GM19468 (cell line): ENCODE data around the gene MCC.

Source experiments
- ATAC-seq: cut with Tn5 transposase; IDR thresholded peaks from one replicate; pipeline ENCODE4 v1.9.1; 2021; ENCODE audit warnings: mild to moderate bottlenecking, moderate library complexity, moderate number of reproducible peaks; ENCODE audit not compliant: unreplicated experiment; ENCODE audit errors: extremely low read depth

MCC gene

DNA sequence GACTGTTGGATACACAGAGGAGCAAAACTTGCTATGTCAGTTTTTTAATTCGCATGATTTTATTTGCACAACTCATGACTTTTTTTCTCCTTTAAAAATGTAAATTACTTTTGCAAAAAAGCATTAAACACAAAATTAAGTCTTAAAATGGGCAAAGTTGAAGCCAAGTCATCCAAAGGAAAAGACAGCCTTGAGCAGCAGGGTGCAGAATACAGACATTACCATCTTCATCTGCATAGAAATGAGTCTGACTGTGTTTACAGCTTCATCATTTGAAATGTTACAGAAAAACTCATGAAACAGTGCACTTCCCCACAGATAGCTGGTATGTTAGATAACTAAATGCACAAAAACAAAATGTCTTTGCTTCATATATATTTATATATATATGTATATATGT lies 154.8 kb downstream of the MCC start:
- ATAC-seq = no peak

DNA sequence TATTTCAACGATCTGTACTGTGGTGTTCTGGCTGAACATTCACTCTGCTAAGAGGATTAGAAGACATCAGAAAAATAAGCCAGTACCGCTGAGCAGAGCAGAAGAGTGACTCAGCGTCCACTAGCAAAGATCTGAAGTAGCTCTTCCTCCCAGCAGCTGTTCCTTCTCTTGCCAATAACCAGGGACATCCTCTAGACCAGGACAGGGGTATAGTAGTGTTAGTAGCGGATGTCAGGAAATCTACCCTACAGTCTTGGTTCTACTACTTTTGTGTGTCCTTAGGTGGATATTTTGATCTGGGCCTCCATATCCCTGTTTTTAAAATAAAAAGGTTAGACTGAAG lies 157.1 kb downstream of the MCC start:
- ATAC-seq = no peak

DNA sequence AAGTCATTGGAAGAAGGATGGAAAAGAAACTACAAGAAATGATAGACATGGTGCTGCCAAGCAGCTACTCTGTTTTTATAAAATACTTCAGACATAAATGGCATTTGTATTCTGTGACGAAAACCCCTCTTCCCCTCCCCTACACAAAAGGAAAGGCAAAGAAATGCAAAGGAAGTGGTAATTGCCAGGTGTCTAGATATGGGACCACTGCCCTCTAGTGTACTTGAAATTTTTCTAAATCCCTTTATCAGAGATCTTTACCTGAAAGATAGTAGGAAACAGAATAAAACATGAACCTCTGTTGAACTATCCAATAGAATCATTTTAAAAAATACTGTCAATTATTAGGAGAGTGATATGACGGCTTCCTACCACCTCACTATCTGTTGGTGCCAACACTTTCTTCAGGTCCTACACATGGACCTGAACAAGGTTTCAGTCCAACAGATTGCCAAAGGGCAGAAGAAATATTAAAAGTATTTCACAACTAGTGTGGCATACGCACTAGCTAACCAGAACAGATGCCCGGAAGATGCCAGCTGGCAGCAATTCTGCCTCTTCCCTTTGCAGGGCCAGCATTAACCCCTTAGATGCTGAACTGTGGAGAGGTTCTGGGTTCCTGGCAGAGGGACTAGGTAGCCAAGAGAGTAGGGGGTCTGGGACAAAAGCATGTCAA lies 157.6 kb downstream of the MCC start:
- ATAC-seq = peak; percentile 37

DNA sequence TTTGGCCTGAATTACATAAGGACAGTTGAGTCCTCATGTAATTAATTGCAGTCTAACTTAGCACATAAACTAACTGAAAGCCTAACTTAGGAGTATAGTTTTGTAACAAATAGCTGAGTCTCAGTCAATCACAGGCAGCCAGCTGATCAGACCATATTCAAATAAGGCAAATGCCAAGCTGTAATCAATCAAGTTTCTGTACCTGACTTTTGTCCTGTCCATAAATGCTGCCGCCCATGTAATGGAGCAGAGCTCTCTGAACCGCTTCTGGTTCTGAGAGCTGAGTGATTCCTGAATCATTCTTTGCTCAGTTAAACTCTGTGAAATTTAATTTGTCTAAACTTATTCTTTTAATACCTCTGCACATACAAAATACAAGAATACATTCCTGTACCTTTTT lies 158.3 kb downstream of the MCC start:
- no peak for ATAC-seq

DNA sequence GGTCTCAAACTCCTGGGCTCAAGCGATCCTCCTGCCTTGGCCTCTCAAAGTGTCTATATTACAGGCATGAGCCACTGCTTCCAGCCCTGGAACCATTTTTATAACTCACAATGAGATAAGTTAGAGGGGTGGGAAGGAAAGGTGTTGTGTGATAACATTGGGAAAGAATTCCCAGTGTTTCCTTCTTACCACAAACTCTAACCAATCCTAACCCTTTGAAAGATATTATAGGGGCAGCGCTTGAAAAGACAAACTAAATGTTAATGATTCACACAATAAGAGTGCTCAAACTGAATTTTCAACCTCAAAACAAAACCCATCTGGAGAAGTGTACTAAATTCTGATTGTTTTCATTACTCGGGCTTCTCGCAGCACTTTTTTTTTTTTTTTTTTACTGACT lies 163.2 kb downstream of the MCC start:
- no peak for ATAC-seq

DNA sequence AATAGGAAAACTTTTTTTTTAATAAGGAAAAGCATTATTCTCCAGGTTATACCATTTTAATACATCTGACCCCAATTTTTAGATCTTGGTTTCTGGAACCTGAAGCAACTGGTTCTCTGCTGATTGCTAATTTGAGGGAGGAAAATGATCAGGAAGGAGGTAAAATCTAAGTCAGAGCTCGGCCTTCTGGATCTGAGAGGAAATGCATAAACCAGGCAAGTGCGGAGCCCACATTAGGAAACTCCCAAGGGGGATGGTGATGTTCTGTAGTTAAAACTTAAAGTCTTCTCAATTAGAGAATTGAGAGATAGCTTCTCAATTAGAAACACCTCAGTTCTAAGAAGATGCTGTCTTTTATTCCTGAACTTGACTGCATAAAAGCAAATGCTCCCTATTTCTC lies 167.0 kb downstream of the MCC start:
- ATAC-seq = no peak

DNA sequence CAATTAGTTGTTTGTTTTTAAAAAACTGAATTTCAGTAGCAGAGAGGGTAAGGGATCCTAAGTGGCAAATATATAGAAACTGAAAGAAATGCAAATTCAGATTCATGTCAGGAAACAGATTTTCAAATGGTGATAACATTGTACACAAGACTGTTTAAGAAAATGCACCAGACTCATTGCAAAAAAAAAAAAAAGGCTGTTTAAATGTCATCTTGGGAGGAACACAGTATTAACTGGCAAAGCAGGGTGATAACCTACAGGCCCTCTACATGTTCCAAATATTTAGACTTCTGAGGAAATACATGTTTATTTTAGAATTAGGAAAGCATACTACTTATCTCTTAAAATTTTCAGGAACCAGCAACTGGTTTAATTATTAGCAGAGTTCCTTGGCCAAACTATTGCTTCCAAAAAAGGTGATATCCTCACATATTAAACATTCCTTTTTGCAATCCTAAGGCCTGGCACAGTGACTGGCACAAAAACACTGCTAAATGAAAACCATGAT lies 167.9 kb downstream of the MCC start:
- peak; percentile 66 for ATAC-seq

DNA sequence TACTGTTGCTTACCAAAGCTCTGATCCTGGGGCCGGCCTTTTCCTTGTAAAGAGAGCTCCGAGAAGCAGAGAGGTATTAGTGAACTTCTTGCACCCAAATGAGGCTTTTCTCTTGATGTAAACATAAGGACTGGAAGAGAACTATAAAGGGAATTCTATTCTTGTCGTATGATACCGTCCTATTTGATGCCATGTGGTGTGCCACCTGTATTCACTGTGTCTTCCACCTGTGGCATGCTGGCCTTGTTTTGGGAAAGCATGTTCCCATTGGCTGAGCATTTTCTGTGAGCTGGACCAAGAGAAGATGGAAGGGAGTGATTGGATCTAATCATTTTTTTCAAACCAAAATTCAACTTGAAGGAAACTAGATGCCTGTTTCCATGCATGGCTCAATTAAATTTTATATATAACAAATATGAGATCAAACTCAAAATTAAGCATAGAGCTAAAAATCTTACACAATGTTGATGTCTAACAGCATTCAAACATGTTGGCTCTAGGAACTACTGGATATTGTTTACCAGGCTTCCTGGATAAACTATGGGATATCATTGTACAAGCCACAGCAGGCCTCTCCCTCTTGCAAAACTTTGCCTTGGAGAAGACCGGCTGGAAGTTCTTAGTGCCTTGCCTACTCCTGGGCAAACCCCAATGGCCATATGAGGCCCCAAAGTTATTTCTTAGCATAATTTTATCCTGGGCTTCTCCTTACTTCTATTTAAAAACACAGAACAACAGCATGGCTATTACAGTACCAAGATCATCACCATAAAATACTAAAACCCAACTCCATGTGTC lies 168.8 kb downstream of the MCC start:
- no peak for ATAC-seq

DNA sequence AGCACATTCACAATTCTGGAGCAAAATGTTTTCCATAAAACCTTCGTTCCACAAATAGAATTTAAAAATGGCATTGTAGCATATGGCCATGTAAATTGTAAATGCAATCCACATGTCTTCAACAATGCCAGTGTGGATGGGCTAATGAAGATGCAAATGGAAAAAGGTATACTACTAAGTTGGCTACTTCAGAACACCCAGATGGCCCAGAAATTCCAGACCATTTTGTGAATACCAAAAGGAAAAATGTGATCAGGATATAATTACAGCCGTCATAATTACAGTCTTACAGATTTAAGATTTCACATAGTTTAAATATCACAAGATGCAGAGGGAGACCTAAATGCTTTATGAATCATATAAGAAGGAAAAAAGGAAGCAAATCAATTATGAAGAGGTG lies 170.6 kb downstream of the MCC start:
- ATAC-seq = no peak

DNA sequence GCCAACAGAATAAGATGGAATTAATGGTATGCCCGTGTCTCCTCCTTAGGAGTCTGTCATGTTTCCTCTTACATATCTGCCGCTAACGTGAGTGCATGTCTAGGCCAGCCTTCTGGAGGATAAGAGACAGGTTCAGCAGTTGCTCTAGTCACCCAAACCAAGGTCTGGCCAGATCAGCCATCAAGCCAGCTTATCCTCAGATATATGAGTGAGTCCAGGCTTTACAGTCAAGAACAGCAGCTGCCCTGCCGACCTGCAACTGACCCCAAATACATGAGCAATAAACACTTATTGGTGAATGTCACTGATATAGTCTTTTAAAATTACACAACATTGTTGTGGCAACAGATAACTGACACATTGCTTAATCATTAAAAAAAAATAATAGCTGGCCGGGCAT lies 177.0 kb downstream of the MCC start:
- no peak for ATAC-seq

DNA sequence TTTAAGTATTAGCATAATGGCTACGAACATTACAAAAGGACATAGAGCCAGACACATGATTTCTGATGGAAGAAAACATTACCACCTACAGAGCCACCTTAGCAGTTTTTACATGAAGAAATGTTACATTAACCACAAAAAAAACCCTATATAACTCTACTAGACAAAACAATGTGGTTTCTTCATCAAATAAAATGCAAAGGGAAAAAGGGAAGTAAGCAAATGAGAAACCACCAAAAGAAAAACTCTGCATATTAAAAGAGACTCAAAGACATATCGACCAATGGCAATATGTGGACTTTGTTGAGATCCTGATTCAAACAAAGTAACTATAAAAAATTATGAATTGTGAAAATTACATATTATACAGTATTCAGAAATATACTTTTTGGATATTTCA lies 186.1 kb downstream of the MCC start:
- ATAC-seq = no peak

DNA sequence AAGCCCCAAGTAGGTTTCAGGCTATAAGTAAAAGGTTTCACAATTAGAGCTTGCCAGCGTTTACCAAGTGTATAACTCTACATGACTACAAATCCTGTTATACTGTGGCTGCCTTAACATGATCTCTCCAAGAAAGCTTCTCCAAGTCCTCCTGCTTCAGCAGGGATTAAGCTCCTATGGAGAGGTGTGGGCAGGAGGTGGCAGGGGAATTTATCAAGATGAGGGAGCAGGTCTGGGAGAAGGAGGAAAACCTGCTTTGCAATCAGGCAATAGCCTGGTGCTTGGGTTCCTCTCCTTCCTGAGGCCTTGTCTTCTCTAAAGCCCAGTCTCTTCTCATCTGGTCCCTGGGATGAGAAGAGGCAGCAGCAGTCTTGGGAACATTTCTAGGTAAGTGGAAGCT lies 188.7 kb downstream of the MCC start:
- ATAC-seq = no peak

DNA sequence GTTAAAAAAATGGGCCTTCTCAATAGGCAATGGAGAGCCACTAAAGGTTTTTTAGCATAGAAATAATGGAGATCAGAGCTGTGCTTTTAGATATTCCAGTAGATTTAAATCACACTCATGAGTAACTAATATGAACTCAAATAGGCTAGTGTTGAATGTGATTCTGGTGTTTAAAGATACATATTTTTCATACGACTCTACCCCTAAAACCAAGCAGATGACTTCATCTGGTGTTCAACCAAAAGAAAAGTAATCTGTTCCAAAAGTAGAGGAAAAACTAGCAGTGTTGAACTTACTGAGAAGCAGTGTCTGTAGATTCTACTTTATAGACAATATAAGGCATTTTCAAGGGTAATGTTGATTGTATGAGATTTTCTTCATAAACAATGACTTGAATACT lies 191.6 kb downstream of the MCC start:
- no peak for ATAC-seq

DNA sequence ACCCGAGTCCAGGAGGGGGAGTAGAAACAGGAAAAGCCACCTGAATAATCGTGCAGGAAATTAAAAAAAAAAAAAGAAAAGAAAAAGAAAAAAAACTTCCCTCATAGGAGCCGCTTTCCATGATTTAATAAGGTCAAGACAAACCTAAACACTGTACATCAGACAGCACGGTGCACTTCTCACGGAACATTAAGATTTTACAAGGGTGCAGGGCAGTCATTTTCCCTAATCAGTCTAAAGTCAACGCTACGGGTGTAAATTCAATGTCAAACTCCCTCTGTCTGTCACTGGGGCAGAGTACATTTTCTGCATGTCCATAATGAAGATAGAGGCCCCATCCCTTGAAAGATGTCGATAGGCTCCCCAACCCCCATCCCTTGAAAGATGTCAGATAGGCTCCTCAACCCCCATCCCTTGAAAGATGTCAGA lies 193.1 kb downstream of the MCC start:
- no peak for ATAC-seq

DNA sequence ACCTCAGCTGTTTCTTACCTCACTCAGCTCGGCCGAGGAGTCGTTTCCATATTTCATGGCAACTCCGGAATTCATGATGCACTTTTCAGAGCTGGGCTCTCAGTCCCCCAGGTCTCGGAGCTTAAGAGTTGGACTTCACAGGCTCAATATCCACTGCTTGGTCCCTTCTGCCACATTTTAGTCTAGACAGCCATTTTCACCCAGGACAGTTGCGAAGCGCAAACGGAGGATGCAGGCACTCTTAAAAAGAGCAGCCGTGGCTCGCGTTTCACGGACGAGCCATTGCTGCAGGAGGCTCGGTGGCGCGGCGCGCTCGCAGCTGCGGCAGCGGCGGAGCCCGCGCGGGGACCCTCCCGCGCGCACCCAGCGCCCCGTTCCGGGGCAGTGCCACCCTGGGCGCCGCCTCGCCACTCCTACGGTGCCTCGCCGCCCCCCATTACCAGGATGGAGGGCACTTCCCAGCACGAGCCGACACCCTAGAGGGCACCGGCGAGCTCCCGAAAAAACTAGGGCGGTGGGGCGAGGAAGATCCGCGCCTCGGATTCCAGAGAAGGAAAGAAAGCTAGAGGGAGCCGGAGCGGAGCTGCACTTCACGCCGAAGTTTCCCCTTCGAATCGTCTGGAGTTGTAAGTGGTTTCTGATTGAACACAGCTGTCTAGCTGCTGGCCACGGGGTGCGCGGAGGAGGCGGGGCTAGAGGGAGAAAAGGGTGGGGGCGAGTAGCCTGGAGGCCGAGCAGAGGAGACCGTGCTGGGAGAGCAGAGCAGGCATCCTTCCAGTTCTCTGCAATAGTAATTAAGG lies 193.7 kb downstream of the MCC start:
- peak; percentile 94 for ATAC-seq

DNA sequence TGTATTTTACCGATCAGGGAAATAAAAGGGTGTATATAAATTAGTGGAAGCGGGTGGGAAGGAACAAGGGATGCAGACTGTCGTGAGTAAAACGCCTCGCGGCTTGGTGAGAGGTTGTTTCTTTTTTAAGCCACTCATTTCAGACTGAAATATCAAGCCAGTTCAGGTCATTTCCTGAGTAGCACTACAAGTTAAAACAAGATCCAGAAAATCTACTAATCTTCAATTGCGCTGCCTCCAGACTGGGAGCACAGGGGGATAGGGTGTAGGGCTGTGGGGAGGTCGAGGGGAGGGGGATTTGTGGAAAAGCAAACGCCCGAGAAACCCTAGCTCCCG lies 194.3 kb downstream of the MCC start:
- ATAC-seq = no peak

DNA sequence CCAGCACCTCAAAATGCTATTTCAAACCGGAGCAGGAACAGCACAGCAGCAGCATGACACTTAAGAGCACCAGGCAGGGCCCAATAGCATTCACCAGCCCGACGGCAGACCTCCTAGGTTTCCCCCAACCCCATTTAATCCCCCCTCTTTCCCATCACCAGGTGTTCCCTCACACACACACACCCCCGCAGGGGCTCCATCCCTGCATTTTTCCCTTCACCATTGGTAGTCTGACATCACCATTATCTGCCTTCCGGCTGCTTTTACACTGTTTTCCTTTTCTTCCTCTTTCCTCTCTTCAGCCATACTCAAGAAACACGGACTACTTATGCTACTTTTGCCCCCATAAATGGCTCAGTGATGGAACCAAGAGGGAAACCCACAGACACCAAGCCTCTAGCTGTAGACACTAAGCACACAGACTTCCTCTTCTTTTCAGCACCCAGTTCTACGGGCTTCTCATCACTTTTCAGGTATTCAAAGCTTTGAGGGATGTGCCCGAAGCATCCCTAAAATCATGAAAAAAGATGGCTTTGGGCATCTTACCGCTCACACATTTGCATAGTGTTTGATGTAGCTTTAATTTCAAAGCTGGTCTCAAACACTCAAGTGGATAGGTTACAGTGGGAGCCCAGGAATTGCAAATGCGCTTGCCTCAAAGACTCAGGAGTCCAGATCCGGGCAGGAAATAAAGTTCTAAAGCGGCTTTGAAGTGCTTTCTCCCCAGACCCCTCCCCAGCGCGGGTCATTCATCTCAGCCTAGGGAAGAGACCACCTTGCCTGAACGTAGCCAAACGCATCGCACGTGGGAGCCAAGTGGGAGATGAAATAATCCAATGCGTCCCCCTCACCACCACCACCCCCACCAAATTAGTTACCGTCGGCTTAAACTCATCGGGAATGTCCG lies 194.9 kb downstream of the MCC start:
- ATAC-seq = no peak

DNA sequence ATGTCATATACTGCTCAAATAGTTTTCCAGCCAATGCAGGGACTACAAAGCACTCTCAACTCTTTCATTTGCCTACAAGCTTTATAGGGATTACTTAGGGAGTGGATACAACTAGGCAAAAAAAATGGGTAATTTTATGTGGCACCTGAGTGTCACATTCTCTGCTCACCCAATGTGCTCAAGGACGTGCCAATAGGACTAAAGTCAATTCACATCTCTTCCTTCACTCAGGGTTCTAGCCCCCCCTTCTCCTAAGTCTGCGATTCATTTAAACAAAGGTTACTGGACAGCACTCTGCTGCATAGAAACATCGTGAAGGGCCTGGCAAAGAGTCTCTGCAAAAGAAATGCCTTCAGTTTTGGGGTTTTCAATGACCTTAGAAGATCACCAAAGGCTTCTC lies 195.8 kb downstream of the MCC start:
- no peak for ATAC-seq

DNA sequence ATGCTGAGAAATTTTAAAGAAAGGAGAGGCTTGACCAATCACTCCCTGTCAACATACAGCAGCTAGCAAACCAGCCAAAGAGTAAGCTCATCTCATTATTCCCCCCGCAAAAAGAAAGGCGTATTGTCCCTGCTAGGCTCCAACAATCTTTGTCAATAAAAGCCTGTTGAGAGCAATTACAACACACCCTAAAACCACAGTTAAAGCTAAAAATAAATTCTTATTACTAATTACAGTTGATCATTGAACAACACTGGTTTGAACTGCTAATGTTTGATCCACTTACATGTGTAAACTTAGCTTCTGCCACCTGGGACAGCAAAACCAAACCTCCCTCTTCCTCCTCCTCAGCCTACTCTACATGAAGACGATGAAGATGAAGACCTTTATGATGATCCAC lies 204.7 kb downstream of the MCC start:
- no peak for ATAC-seq

DNA sequence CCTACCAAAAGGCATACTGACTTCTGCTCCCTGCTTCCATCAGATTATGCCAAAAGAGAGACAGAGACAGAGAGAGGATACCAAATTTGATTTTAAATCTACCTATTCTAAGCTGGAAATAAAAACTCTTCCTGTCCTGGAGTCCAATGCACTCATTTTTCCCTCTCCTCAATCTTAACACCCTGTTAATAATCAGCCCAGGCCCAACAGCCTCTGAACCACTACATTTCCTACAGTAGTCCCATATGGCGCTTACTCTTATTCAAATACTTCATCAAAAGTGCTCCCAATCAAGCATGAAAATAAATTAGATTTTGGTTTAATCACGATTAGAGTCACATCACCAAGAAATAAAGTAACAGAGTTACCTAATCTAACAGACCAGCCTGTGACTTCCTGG lies 205.8 kb downstream of the MCC start:
- ATAC-seq = no peak
